SHP77 treated with DMSO at 0.1 percent for 48 hours (cell line): ENCODE measurements around the gene ZNF512B.

Source experiments
- DNase-seq: peaks from one replicate; lab custom pipeline; 2025; lab: John Stamatoyannopoulos, UW

Gene ZNF512B

GRCh38 chr20:63947638-63948456, 21.9 kb downstream of the ZNF512B start:
- no peak for DNase-seq

DNA sequence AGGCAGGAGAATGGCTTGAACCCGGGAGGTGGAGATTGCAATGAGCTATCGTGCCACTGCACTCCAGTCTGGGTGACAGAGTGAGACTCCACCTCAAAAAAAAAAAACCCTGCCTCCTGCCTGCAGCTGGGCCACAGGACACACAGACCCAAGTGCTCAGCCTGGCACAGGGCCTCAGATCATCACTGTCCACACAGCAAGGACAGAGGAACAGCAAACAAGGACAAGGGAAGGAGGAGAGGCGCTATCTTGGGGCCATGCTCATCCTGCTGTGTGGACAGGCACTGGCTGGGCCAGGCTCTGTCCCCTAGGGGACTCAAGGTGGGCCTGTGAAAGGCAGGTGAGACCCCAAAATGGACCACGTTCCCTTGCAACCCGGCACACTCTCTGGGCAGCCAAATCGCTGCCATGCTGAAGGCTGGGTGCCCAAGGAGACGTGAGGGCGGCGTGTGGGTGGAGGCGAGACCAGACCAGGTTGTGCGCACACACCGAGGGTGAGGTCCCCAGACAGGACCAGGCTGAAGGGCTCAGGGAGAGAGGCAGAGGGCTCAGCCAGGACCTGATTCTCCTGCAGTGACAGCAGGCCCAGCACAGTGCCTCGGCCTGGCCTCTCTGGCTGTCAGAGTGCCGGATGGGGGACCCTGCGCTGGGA, 22.6 kb downstream of the ZNF512B start:
- DNase-seq: no peak

- DNase-seq: no peak
These were observed 23.5 kb downstream of the ZNF512B start for GRCh38 chr20:63945921-63946920.

GRCh38 chr20:63945031-63945658, 24.6 kb downstream of the ZNF512B start:
- no peak for DNase-seq

DNA sequence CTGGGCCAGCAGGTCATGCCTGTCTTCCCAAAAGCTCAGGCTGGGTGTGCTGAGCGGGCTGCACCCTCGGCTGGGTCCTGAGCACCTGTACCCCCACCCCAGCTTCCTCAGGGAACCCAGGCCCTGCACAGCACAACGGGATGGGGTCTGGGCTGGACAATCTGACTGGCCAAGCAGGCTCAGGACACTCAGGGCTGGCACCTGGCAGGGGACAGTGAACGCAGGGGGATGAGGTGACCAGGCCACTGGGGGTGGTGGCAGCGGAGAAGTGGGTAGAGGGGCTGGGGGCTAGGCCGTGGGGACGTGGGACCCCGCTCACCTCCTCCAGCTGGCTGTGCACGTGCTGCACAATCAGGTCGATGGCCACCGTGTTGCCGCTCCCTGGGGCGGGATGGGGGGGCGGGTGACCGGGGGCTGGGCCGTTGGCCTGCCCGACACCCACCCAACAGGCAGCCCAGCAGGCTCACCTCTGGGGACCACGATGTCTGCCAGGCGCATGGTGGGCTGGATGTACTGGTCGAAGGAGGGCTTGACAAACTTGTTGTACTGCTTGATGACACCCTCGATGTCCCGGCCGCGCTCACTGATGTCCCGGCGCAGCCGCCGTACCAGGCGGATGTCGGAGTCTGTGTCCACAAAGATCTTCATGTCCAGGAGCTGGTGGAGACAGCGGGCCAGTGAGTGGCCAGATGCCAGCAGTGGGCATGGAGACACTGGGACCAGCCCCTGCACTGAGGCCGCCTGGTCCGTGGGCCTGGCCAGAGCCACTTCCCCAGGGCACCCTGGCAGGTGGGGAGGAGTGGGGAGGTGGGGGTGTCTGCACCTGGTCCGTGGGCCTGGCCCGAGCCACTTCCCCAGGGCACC, 25.4 kb downstream of the ZNF512B start:
- no peak for DNase-seq

- no peak for DNase-seq
These were observed 26.0 kb downstream of the ZNF512B start for GRCh38 chr20:63943808-63944077.

DNA sequence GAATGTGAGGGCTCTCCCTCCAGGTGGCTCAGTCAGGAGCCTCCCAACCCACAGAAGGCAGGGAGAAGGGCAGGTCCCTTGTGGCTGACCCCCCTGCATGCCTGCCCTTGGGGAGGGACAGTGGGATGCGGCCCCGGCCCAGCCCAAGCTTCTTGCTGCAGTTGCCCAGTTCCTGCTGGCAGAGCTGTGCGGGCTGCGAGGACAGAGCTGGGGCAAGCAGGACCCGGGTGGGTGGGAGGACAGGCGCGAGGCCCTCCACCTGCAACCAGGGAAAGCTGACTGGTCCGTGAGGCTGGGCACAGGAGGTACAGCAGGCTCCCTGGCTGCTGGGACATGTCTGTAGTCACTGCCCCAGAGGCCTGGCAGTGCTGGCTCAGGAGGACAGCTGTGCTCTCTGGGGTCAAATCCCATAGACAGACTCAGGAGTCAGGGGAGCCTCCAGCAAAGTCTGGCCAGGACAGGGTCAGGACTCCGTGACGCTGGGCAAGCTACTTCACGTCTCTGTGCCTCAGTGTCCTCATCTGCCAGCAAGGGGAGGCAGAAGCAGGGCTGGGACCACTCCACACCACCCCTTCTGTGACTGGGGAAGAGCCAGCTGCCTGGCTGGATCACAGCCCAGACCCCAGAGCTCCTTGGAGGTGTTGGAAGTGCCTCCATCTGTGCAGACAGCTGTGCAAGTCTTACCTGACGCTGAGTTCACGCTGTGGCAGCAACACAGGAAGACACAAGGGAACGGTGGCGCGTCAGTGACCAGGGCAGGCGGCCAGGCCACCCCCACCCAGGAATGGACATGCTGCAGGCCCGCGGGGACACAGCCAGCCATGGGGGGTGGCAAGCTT, 26.5 kb downstream of the ZNF512B start:
- no peak for DNase-seq

- DNase-seq: no peak
These were observed 27.3 kb downstream of the ZNF512B start for GRCh38 chr20:63942250-63942951.

DNA sequence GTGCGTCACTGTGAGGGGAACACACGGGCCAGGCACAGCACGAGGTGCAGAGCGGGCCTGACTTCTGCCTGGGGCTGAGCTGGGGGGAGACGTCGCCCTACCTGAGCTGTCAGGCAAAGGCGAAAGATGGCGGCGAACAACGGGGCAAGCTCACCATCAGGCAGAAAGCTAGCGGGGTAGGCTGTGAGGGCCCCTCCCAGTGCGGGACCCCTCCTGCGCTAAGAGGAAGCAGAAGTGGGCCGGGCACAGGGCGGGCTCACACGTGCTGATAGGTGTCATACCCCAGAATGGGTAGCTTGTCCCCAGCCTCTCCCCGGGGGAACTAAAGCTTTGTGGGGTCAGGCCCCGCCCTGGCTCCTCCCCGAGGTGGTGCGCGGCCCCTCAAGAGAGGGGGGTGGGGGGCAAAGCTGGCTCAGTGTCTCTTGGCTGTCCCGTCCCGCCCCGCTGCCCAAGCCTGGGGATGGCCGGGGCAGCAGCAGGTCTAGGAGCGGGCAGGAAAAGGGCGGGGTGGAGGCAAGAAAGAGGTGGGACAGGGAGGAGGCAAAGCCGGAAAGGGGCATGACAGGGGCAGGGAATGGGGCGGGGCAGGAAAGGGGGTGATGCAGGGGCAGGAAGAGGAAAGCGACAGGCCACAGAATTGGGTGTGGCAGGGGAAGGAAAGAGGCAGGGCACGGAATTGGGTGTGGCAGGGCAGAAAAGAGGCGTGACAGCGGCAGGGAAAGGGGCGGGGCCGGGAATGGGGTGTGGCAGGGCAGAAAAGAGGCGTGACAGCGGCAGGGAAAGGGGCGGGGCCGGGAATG, 28.2 kb downstream of the ZNF512B start:
- DNase-seq: no peak

DNA sequence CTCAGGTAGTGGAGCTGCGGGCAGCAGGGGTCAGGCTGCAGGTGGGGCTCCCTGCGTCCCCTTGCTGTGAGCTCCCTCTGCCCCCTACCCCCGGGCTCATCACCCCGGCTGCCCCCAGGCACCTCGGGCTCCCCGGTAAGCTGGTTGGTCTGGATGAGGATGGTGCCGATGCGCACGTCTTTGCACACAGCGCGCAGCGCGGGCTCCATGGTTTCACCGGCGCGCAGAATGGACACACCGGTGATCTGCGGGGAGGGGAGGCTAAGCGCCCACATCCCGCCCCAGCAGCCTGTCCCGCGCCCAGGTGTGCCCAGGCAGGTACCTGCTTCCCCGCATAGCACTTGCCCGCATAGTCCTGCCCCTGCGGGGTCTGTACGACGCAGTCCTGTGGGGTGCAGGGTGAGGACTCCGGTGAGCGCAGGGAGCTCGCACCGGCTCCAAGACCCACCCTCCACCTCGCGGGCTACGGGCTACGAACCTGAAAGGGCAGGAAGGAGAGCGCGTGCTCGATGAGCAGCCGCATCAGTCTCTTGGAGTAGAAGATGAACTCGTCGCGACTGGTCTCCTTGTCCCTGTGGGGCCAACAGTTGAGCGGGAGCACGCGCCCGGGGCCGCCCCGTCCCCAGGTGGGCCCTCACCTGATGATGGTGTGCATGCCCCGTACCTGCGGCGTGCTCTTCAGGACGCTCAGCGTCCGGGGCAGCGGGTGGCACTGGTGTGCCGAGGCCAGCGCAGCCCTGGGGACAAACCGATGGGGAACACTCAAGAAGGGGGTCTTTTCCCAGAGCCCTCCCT, 29.1 kb downstream of the ZNF512B start:
- no peak for DNase-seq

DNA sequence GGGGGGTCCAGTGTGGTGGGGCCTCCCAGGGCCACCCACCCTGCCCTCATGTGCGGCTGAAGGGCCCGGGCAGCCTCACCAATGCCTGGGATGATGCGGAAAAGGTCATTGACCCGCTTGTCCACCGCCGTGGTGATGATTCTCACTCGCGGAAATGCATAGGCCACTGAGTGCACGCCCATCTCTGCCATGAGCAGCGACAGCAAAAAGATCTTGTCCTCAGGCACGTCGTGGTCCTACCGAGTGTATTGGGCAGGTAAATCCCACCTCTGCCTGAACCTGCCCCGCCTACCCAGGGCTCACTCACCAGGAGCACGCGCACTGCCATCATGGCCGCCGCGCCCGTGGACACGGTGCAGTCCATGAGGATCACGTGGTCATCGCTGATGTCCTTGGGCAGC, 29.7 kb downstream of the ZNF512B start:
- no peak for DNase-seq

DNA sequence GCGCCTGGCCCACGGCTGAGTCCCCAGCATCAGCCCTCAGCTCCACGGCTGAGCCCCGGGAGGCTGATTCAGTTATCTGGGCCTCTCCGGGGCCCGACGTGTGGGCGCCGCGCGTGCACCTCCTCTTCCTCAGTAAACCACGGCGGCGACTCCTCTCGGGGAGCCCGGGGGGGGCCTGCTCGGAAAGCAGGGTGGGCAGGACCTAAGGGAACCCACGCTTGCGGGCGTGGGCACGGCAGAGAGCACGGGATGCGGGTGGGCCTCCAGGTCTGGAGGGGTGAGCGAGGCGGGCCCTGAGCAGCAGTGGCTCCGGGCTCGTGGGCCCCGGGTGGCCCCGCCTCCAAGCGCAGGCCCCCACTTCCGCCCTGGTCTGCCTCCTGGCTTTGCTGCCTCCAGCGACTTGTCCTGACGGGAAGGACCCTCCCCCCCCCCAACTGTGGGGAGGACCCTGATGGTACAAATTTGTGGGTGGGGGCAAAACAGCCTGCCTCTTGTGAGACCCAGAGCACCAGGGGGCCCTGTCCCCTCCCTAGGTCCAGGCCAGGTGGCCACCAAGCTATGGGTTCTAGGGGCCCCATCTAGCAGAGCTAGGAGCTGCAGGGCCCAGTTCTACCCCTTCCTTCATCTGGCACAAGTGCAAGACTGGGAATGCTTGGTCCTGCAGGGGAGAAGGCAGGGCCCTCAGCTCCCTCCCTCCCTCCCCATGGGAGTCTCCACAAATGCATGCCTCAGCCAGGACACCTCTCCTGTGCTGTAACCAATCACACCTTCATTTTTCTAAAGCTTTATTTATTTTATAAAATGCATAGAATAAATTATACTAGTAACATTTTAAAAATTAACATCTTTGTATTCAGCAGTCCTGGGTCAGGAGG, 30.4 kb downstream of the ZNF512B start:
- DNase-seq: no peak

- no peak for DNase-seq
These were observed 32.1 kb downstream of the ZNF512B start for GRCh38 chr20:63937596-63937995.

- DNase-seq: no peak
These were observed 34.3 kb downstream of the ZNF512B start for GRCh38 chr20:63935447-63935846.

DNA sequence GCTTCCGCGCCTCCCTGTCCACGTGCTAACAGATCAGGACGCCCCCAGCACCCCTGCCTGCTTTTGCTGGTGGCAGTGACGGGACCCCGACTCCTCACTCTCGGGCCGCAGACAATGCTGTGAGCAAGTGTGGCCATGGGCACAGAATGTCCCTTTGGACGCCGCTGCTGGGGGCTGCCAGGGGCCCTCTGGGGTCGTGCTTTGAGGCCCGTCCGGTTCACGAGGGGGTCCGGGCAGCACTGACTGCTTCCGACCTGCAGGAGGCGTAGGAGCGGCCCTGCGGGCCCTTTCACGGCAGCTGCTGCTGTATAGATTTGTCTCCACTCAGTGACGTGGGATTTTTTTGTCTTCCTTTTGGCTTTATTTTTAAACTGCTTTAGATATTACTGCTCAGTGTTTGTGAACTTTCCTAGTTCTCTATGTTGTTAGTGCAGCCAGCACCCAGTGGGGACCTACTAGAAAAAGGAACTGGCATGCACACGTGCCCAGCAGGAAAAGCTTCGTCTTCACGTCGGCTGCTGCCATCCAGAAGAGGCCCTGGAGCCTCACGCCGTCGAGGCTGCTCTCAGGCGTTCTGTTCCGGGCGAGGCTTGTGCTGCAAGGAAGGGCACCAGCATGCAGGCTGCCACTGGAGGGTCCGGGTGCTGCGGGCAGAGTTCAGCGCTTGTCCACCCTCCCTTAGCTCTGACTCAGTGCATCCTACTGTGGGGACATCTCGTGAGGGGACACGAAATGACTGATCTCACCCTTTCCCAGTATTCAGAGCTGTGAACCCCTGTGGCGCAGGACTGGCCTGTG, 35.3 kb downstream of the ZNF512B start:
- DNase-seq: no peak

DNA sequence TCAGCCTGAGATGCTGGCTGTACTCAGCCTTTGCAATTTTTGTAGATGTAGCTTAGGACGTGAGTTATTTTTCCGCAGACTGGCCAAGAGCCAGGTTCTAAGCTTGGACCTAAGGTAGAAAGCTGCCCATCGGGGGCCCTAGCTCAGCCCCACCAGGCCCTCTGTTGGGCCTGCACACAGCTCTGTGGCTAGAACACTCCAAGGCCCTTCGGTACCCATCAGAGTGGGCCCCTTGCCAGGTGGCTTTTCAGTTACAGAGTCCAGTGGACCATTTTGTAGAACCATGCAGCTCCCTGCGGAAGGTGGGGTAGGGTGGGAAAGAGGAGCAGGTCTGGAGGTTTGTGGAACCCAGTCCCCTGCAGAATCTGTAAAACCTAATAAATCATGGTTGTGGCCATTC, 36.1 kb downstream of the ZNF512B start:
- no peak for DNase-seq
